HG03060 (cell line): ENCODE data around the gene PIK3CA.
A peak's percentile ranks its signal among the peaks of the same experiment; 100 is the strongest.
"Not testable (repeated sequence)": the region's sequence is repeated elsewhere in the genome, so short reads cannot be mapped to it uniquely, and the experiment has no call there.

Experiments used
- ATAC-seq: cut with Tn5 transposase; IDR thresholded peaks from one replicate; pipeline ENCODE4 v1.9.1; 2021; ENCODE audit warnings: low read depth, moderate number of reproducible peaks; ENCODE audit not compliant: unreplicated experiment

PIK3CA gene

GRCh38 chr3:179147873-179148615, at the start of gene PIK3CA:
Gene PIK3CA (plus strand): TSS chr3:179148357. CDS start chr3:179198826, 50,469 bp downstream.
- peak; percentile 76 for ATAC-seq

- no peak for ATAC-seq
Observed at GRCh38 chr3:179098388-179099077, 49.6 kb upstream of the PIK3CA start.

GRCh38 chr3:179100652-179101051, 47.5 kb upstream of the PIK3CA start:
- ATAC-seq = no peak

- ATAC-seq = no peak
Observed at GRCh38 chr3:179105881-179106280, 42.3 kb upstream of the PIK3CA start.

GRCh38 chr3:179107617-179108016, 40.5 kb upstream of the PIK3CA start:
- no peak for ATAC-seq

GRCh38 chr3:179108086-179108485, 40.1 kb upstream of the PIK3CA start:
- no peak for ATAC-seq

- ATAC-seq = no peak
Observed at GRCh38 chr3:179113903-179114302, 34.3 kb upstream of the PIK3CA start.

GRCh38 chr3:179115444-179115843, 32.7 kb upstream of the PIK3CA start:
- not testable (repeated sequence) for ATAC-seq

- ATAC-seq = no peak
Observed at GRCh38 chr3:179116816-179117215, 31.3 kb upstream of the PIK3CA start.

- not testable (repeated sequence) for ATAC-seq
Observed at GRCh38 chr3:179132191-179132890, 15.8 kb upstream of the PIK3CA start.

- no peak for ATAC-seq
Observed at GRCh38 chr3:179133575-179133974, 14.6 kb upstream of the PIK3CA start.

- ATAC-seq = no peak
Observed at GRCh38 chr3:179136195-179136594, 12.0 kb upstream of the PIK3CA start.

- no peak for ATAC-seq
Observed at GRCh38 chr3:179141890-179142289, 6.3 kb upstream of the PIK3CA start.

GRCh38 chr3:179146911-179147513, 1.1 kb upstream of the PIK3CA start:
- ATAC-seq = no peak

- ATAC-seq = no peak
Observed at GRCh38 chr3:179147514-179147872, 664 bp upstream of the PIK3CA start.

- no peak for ATAC-seq
Observed at GRCh38 chr3:179148616-179149405, 654 bp downstream of the PIK3CA start.

- ATAC-seq = no peak
Observed at GRCh38 chr3:179149406-179149867, 1.3 kb downstream of the PIK3CA start.

- ATAC-seq = no peak
Observed at GRCh38 chr3:179149951-179150350, 1.8 kb downstream of the PIK3CA start.

- ATAC-seq = no peak
Observed at GRCh38 chr3:179150610-179151009, 2.5 kb downstream of the PIK3CA start.

- ATAC-seq = no peak
Observed at GRCh38 chr3:179151474-179151873, 3.3 kb downstream of the PIK3CA start.
